Large intestine (tissue), 3 donors: Measurements from ENCODE around the gene ROGDI. TPM values are rescaled to one million over a fixed set of nuclear protein-coding genes. Genes with fewer than 3 reads are reported as not detected.

Source experiments
- DNase-seq, 2 donors: peaks; one replicate each; pipeline versions ENCODE4 v3.0.0 to v3.0.0-alpha.2; 2013
- H3K27ac ChIP-seq: one replicate; pipeline ENCODE4 v1.5.1; 2013; ENCODE audit warnings: low read length
- H3K27me3 ChIP-seq: 2 replicates; pipeline ENCODE4 v1.6.1; 2013; ENCODE audit warnings: low read length; ENCODE audit not compliant: control insufficient read depth, insufficient read depth
- H3K36me3 ChIP-seq: 2 replicates; pipeline ENCODE4 v1.6.1; 2013; ENCODE audit warnings: low read length; ENCODE audit not compliant: control insufficient read depth, insufficient read depth
- H3K4me1 ChIP-seq: one replicate; pipeline ENCODE4 v1.6.1; 2013; ENCODE audit warnings: low read length; ENCODE audit not compliant: control insufficient read depth, insufficient read depth
- H3K4me3 ChIP-seq: one replicate; pipeline ENCODE4 v1.5.1; 2013; ENCODE audit warnings: low read length
- H3K9me3 ChIP-seq: one replicate; pipeline ENCODE4 v1.6.1; 2013; ENCODE audit warnings: mild to moderate bottlenecking, low read depth, low read length, moderate library complexity; ENCODE audit not compliant: control insufficient read depth
- whole genome bisulfite sequencing: methylation state at CpG from one replicate; pipeline ENCODE4 v1.1.5; 2013; ENCODE audit warnings: low lambda C conversion rate; ENCODE audit not compliant: insufficient coverage; 5-methylcytosine and 5-hydroxymethylcytosine counted together
- polyA plus RNA-seq: library from polyadenylated mRNA; unstranded; fragments of 120-200 nt; gene quantifications from one replicate; pipeline ENCODE4 v1.2.1, GENCODE V29; 2013

The ROGDI gene
- polyA plus RNA-seq, 1 donor, result 28.9 TPM

GRCh38 chr16:4752351-4753100, 49.9 kb downstream of the ROGDI start:
- Histone ChIP-seq H3K27ac (no peak overlapping the region), H3K4me3 (no peak overlapping the region), H3K4me1 (no peaks in the 10 kb centered on the region), H3K36me3 (peaks cover 61% of the 10 kb centered on the region), H3K9me3 (no peaks in the 10 kb centered on the region), H3K27me3 (no peaks in the 10 kb centered on the region)
- WGBS, result no CpG with 5 or more reads among the region's 44 CpGs
- no peak for DNase-seq

GRCh38 chr16:4750896-4751295, 51.5 kb downstream of the ROGDI start:
- Histone ChIP-seq H3K4me1 (no peaks in the 10 kb centered on the region), H3K36me3 (peaks cover 58% of the 10 kb centered on the region), H3K4me3 (no peak overlapping the region), H3K9me3 (no peaks in the 10 kb centered on the region), H3K27ac (no peak overlapping the region), H3K27me3 (no peaks in the 10 kb centered on the region)
- whole genome bisulfite sequencing, result 100% methylated on average over 1 of the region's 8 CpGs
- no peak for DNase-seq

DNA sequence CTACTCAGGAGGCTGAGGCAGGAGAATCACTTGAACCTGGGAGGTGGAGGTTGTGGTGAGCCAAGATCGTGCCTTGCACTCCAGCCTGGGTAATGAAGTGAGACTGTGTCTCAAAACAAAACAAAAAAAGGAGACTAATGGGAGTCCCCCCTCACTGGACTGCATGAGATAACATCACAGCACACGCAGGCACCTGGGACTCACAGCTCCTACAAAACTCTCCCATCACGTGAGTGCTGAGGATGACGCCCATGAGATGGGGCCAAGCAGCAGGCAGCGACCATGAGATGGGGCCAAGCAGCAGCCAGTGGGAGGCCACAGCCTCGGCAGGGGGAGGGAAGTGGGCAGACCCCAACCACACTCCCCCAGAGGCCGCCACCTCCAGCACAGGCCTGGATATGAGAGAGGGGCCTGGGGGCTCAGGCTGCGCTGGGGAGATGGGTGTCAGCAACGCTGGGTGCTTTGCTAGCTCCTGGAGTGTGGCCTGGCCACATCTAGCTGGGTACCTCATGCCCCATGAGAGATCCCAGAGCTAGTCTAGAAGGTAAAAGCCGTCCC, 52.7 kb downstream of the ROGDI start:
- no peaks in the 10 kb centered on the region for H3K4me1 ChIP-seq
- H3K27ac ChIP-seq, result no peak overlapping the region
- no peaks in the 10 kb centered on the region for H3K9me3 ChIP-seq
- no peaks in the 10 kb centered on the region for H3K27me3 ChIP-seq
- peaks cover 47% of the 10 kb centered on the region for H3K36me3 ChIP-seq
- no CpG with 5 or more reads among the region's 10 CpGs for WGBS
- no peak overlapping the region for H3K4me3 ChIP-seq
- no peak for DNase-seq

DNA sequence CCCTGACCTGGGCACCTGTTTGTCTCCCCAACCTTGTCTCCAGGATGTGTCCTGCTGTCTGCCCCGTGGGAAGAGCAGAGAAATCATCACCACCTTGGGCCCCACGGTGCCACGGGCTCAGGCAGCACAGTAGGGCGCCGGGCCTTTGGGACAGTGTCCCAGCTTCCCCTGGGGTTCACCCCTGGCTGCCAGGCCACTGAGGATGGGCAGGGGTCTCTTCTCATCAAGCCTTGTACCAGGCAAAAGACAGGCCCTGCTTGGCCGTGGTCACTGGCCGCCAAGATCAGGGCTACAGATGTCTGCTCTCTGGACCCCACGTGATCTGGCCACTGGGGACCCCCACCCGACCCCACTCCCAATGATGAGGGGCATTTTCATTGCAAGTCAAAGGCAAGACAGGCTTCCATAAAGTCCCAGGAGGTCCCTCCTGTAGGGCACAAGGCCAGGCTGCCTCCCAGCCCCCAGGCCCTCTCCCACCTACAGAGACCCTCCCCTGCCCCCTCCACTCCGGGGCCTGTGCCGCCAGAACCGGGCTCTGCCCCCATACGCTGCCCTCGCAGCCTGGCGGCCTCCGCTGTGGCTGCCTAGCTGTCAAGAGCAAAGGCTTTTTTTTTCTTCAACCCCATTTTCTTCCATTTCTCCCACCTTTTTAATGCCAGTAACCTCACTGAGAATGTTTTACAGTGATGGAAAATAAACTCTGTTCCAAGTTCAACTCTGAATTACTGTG, 53.6 kb downstream of the ROGDI start:
- Histone ChIP-seq H3K4me1 (no peaks in the 10 kb centered on the region), H3K4me3 (no peak overlapping the region), H3K36me3 (peaks cover 42% of the 10 kb centered on the region), H3K27me3 (no peaks in the 10 kb centered on the region), H3K27ac (no peak overlapping the region), H3K9me3 (no peaks in the 10 kb centered on the region)
- DNase-seq, result no peak
- 80% methylated on average over 6 of the region's 16 CpGs for whole genome bisulfite sequencing

DNA sequence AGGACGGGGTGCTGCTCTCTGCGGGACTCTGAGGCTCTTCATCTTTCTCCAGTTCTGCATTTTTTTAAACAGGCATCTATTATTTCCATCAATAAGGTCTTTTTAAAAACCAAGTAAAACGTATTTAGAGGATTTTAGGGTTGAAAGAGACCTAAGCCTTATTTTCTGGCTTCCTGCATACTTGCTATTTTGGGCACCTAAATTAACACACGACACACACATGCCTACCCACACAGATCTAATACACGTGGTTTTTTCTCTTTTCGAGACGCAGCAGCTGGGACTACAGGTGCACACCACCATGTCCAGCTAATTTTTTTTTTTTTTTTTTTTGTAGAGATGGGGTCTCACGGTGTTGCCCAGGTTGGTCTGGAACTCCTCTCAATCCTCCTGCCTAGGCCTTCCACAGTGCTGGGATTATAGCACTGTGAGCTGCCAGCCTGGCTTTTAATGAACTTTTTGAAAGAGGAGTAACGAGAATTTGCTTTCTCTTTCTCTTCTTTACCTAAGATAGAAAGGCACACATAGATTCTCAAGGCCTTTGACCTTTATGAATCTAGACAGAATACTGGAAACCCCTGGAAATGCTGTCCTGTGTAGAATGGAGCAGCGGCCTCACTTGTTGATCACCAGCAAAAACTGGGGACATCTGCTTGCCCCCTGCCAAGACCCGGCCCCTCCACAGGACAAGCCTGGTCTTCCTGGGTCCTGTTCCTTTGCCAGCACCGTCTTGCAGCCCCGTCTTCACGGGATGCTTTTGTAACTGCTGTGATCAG, 54.3 kb downstream of the ROGDI start:
- Histone ChIP-seq H3K27ac (no peak overlapping the region), H3K4me1 (peaks cover 2% of the 10 kb centered on the region), H3K9me3 (no peaks in the 10 kb centered on the region), H3K36me3 (peaks cover 35% of the 10 kb centered on the region), H3K27me3 (no peaks in the 10 kb centered on the region), H3K4me3 (no peak overlapping the region)
- WGBS, result 80% methylated on average over 1 of the region's 14 CpGs
- no peak for DNase-seq

DNA sequence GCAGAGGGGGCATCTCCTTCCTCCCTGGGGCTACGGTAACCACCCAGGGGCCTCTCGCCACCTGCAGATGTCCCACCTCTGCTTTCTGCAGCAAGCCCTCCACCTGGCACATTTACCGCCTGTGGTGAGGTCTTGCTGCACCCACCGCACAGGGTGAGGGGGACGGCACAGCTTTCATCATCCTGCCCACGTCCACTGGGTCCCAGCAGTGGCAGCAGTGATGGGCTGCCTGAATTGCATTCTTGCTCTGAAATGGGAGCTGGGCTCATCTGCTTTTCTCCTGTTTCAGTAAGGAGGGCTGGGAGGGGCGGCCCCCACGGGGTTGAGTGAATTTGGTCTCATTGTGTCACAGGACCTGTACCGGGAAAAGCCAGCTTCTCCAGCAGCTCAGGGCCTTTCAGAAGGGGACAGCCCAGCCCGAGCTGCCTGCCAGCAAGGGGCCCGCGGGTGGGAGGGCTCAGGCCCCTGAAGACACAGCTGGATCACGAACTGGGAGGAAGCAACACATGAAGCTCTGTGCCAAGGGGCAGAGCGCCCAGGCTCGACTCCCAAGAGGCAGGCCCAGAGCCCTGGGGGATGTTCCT, 55.4 kb downstream of the ROGDI start:
- H3K4me3 ChIP-seq, result no peak overlapping the region
- H3K4me1 ChIP-seq, result peaks cover 6% of the 10 kb centered on the region
- no peak for DNase-seq
- no peaks in the 10 kb centered on the region for H3K9me3 ChIP-seq
- no CpG with 5 or more reads among the region's 15 CpGs for WGBS
- peaks cover 25% of the 10 kb centered on the region for H3K36me3 ChIP-seq
- no peaks in the 10 kb centered on the region for H3K27me3 ChIP-seq
- H3K27ac ChIP-seq, result no peak overlapping the region

Other genes starting within 250 kb of the ROGDI start
- 0.18 TPM for gene C16orf96, start 246.3 kb downstream of the ROGDI start, polyA plus RNA-seq
- gene UBALD1, start 187.7 kb downstream of the ROGDI start, polyA plus RNA-seq, result 28.4 TPM
- 52.9 TPM for gene MGRN1, start 177.8 kb downstream of the ROGDI start, polyA plus RNA-seq
- gene NUDT16L1, start 109.1 kb downstream of the ROGDI start, polyA plus RNA-seq, result 42.5 TPM
- gene ANKS3, start 68.4 kb downstream of the ROGDI start, polyA plus RNA-seq, result 19.8 TPM
- gene DNAAF8, start 68.1 kb downstream of the ROGDI start, polyA plus RNA-seq, result 0.78 TPM
- gene ZNF500, start 35.5 kb downstream of the ROGDI start, polyA plus RNA-seq, result 10.4 TPM
- gene SEPTIN12, start 14.3 kb downstream of the ROGDI start, polyA plus RNA-seq, result not detected
- gene SMIM22, start 7.3 kb downstream of the ROGDI start, polyA plus RNA-seq, result 75.8 TPM
- 102 TPM for gene GLYR1, start 44.7 kb upstream of the ROGDI start, polyA plus RNA-seq
- 38.2 TPM for gene UBN1, start 44.8 kb upstream of the ROGDI start, polyA plus RNA-seq
- 32.2 TPM for gene PPL, start 134.5 kb upstream of the ROGDI start, polyA plus RNA-seq
- gene SEC14L5, start 155.7 kb upstream of the ROGDI start, polyA plus RNA-seq, result 0.24 TPM
- gene NAGPA, start 231.3 kb upstream of the ROGDI start, polyA plus RNA-seq, result 19.3 TPM